Inflammatory macrophage treated with lipopolysaccharide for 1 hour (primary cell): ENCODE measurements around the gene MYO7B.
A peak's percentile ranks its signal among the peaks of the same experiment; 100 is the strongest.

ENCODE experiments used
- DNase-seq, 2 donors: peaks; one replicate each; pipeline ENCODE4 v3.0.0-alpha.2; 2020 to 2022

MYO7B gene

DNA sequence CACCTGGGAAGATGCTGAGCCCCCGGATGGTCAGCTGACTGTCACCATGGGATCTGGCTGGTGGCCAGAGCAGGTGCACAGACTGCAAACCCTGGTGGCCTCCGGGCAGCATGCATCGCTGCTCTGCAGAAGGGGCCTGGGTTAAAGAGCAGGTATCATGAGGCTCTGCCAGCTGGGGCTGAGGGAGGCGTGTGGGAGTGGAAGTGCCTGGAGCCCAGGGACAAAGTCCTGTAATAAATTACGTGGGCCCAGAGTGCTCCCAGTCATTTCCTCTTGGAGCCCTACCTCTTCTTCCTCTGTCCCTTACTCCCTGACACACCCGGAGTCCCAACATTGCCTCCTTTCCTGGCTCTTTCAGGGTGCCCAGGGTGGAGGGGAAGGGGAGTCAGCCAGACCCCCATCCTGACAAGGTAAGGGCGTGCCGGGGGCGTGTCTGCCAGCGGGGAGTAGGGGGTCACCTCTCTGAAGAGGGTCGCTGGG, at the start of gene MYO7B:
MYO7B (plus strand) TSS at position 262 of the 480 bp plus-strand sequence. CDS start 24,040 bp downstream, outside the sequence.
- DNase-seq, result no peak

DNA sequence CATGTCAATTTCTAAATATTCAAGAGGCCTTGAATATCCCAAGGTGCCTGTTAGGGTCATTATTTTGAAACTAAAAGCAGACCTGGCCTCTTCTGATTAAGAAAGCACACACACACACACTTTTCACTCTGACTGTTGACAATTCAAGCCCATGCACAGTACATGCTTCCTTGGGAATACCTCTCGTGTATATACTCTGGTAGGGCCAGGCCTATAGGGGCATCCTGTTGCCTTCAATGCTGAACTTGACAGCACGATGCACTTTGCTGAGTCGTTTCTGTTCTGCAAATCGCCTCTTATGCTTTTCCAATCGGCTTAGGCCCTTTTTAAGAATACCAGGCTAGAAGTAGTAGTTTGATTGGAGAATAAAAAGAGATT, 49.8 kb upstream of the MYO7B start:
- no peak for DNase-seq

- peak in 1 of 2 donors; percentile 14 for DNase-seq
These were observed 49.0 kb upstream of the MYO7B start for GRCh38 chr2:127486247-127487058.

GRCh38 chr2:127490283-127490682, 45.2 kb upstream of the MYO7B start:
- no peak for DNase-seq

DNA sequence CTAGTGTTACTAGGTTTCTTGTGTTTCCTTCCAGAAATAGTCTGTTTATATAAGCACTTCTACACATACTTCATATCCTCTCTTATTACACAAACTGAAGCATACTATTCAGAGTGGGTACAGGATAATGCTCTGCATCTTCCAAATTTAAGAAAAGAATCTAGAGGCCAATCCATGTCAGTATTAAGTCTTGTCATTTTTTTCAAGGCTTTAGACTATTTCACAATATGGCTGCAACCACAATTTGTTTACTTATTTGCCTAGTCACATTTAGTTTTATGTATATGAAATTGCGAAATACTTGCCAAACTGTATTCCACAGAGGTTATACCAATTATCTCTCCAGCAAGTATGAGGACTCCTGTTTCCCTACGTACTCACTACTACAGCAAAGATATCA, 37.1 kb upstream of the MYO7B start:
- DNase-seq, result peak in 1 of 2 donors; percentile 35

DNA sequence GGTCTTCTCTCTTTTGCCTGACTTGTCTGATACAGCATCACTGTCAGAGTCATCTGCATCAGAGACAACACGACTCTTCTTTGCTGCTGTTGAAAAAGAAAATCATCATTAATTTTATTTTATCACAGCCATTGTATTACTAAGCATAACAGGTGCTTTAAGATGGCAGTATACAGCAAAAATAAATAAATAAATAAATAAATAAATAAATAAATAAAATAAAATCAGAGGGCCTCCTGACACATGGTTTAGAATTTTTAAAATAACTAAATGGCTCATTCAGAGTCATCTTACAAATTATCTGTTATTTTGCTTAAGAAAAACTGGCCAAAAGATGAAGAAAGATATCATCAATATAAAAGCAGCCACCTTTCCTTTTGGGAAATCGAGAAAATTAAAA, 32.0 kb upstream of the MYO7B start:
- DNase-seq, result no peak

GRCh38 chr2:127504552-127505430, 30.7 kb upstream of the MYO7B start:
- DNase-seq, result no peak

DNA sequence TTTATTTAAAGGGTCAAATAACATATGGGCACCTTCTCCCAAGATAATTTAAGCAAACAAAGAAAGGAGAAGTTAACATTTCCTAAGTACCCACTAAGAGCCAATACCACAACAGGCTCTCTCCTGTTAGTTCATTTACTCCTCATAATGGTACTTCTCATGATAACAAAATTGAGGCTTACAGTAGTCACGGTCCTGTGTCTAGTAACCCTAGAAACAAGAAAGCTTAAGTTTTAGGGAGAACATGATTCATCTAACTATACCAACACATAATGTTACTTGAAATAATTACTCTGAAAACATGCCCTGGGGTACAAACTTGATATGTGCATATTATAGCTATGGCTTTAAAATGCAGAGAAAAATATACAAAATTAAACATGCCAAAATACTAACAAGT, 29.0 kb upstream of the MYO7B start:
- DNase-seq, result no peak

GRCh38 chr2:127508023-127508630, 27.4 kb upstream of the MYO7B start:
- DNase-seq, result no peak

GRCh38 chr2:127508631-127509034, 26.9 kb upstream of the MYO7B start:
- peak; percentile 79 to 92 for DNase-seq

DNA sequence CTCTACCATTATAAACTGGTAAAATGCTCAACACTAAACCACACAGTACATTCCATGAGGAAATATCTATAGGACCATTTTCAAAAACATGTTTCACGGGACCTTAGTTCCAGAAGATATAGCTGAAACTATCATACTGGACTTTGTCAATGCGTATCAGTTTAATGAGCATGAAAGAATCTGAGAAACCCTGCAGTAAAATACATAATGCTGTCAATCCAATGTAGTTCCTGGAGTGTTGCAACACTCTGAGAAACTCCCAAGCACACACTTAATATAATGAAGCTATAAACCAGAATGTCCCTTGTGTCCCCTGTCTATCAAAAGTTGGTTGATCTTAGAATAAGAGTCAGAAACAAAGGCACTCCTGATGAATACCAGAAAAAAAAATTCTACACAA, 25.4 kb upstream of the MYO7B start:
- no peak for DNase-seq

DNA sequence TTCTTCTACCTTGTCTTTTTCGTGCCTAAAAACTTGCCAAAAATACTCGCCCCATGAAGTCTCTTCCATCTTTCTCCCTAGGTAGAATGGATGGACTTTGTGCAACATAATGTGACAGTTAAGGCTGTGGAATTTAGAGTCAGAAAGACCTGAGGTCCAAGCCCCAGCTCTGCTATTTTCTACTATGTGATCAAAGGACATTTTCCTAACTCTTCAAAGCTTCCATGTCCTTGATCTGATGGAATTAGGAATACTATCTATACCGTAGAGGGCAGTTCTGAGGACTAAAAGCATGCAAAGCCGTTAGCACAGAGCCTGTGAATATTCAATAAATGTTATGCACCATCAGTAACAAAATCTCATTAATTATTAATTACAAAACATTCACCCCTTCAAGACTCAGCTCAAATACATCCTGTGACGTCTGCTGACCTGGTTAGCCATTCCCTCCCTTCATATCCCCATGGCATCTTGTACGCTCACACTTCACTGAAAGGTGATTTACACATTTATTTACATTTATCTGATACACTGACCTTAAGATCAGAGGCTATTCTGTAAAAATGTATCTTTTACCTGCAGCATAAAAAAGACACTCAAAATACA, 24.3 kb upstream of the MYO7B start:
- DNase-seq, result no peak

DNA sequence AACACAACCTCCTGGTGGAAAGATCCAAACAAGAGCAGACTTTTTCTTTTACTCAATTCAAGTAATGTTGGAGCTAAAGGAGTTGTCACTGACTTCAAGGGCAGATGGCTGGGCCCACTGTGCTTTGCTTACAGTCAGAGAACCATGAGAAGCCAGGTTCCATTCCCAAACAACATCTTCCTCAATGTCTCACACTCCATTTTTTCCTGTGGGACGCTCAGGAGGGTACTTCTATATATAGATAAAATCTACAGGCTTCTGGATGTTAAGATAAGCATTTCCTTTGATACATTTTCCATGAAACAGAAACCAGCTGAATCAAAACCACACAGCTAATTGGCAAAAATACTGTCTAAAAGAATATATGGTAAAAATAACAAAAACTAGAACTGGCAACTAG, 23.6 kb upstream of the MYO7B start:
- DNase-seq, result no peak

DNA sequence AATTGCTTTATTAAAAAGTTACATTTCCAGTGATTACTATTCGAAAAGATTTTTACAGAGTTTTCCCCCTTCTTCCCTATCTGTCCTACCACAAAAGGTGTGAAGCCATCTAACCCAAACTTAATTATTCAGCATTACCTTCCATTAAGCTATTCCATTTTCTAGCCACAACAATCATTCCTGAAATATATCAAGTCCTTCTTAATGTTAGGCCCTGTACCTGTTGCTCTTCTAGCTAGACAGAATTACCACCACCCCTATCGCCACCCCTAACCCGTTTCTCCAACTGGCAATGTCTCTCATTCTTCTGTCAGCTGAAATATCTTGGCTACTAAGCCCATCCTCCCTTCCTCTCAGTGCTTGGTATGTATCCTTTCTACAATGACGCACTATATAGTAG, 23.1 kb upstream of the MYO7B start:
- DNase-seq, result no peak

- no peak for DNase-seq
These were observed 21.4 kb upstream of the MYO7B start for GRCh38 chr2:127514076-127514475.

- DNase-seq, result no peak
These were observed 21.0 kb upstream of the MYO7B start for GRCh38 chr2:127514485-127514884.

GRCh38 chr2:127515383-127515915, 20.0 kb upstream of the MYO7B start:
- DNase-seq, result no peak

- no peak for DNase-seq
These were observed 19.3 kb upstream of the MYO7B start for GRCh38 chr2:127516041-127516762.

GRCh38 chr2:127517465-127517864, 18.0 kb upstream of the MYO7B start:
- no peak for DNase-seq

DNA sequence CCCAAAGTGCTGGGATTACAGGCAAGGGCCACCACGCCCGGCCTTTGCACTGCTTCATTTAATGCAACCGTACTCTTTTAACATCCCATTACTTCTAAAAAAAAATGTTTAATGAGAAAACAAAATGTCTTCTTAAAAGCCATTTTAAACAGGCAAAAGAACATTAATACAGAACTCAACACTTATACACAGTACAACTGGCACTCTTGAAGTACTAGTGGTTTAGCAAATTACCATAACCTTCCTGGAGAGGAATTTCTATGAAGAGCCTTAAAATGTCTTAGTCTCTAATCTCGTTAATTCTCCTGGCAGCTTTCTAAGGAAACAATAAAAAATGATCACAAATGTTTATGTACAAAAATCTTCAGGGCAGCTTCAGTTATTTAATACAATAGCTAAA, 15.1 kb upstream of the MYO7B start:
- no peak for DNase-seq

- DNase-seq, result no peak
These were observed 12.1 kb upstream of the MYO7B start for GRCh38 chr2:127523269-127523939.
